ENCODE measurements around the gene ST8SIA4. TPM values are rescaled to one million over a fixed set of nuclear protein-coding genes. Genes with fewer than 3 reads are reported as not detected.

Gene ST8SIA4
- total and polyA plus RNA-seq, 10 of the 15 experiments (the other 5 are each of a cell fraction or from before 2014, with no cell fraction given) = 4.4 to 30.9 (median 19.5) TPM

GRCh38 chr5:100826133-100826532 lies 76.9 kb downstream of the ST8SIA4 start (continued):
- 0 out of 2 replicates have a peak, but pooled peaks have one; percentile 10 for TF ChIP-seq MLLT1 (IDR thresholded peaks at IDR 0.05)
- TF ChIP-seq SUZ12 (IDR thresholded peaks at IDR 0.05; ENCODE audit: unreplicated experiment) = no peak
- TF ChIP-seq IKZF2 (IDR thresholded peaks at IDR 0.05) = peak; percentile 75 to 76
- no peak for TF ChIP-seq TCF12 (IDR thresholded peaks at IDR 0.05; ENCODE audit: low read depth, low read length)
- no peak for TF ChIP-seq E4F1 (IDR thresholded peaks at IDR 0.05; ENCODE audit: borderline replicate concordance, partially characterized antibody)
- TF ChIP-seq YY1 (IDR thresholded peaks at IDR 0.05; ENCODE audit: low read depth, low read length) = no peak
- no peak for TF ChIP-seq SMARCA5 (IDR thresholded peaks at IDR 0.05)
- TF ChIP-seq PBX3 (IDR thresholded peaks at IDR 0.05; ENCODE audit: insufficient replicate concordance, low read depth, low read length) = no peak

Data from GM12878 (cell line).